PC-9 (cell line): ENCODE data around the gene NOP9. TPM values are rescaled to one million over a fixed set of nuclear protein-coding genes. Genes with fewer than 3 reads are reported as not detected.
A peak's percentile ranks its signal among the peaks of the same experiment; 100 is the strongest.

Source experiments
- BruUV-seq: library from RNA; stranded (reverse); fragments of 400-500 nt; replicated peaks from 2 replicates; lab custom pipeline; 2021; lab: Mats Ljungman, UMichigan
- CTCF ChIA-PET: fragments of 300-600 bp; sonication (Branson Sonifier 250); formaldehyde crosslinking; loops from one replicate; lab custom pipeline; 2022; ENCODE audit warnings: antibody characterized with exemption; lab: Charles Lee
- POLR2A ChIA-PET: fragments of 300-600 bp; sonication (Branson Sonifier 250); formaldehyde crosslinking; loops from one replicate; lab custom pipeline; 2022; ENCODE audit warnings: antibody characterized with exemption; ENCODE audit not compliant: unreplicated experiment; lab: Charles Lee
- DNase-seq, 2 experiments: peaks; one replicate each; pipeline versions ENCODE4 v3.0.0 to v3.0.0-alpha.2; 2015 to 2022; ENCODE audit warnings: mixed read lengths in 1 of 2
- H2AFZ ChIP-seq: fragments of 200-600 bp; sonication (generic); 2 replicates; pipeline ENCODE4 v1.8.1; 2017; ENCODE audit warnings: antibody characterized with exemption
- H3F3A ChIP-seq: fragments of 200-600 bp; sonication (generic); 2 replicates; pipeline ENCODE4 v1.8.1; 2017; ENCODE audit warnings: antibody characterized with exemption, mild to moderate bottlenecking, low read depth; ENCODE audit not compliant: insufficient read depth
- H3K27ac ChIP-seq: fragments of 200-600 bp; sonication (generic); 2 replicates; pipeline ENCODE4 v1.6.1; 2016; ENCODE audit warnings: mixed run types
- H3K27me3 ChIP-seq: fragments of 200-600 bp; sonication (generic); 2 replicates; pipeline ENCODE4 v1.6.1; 2016; ENCODE audit warnings: low read depth, mixed run types; ENCODE audit not compliant: insufficient read depth
- H3K36me3 ChIP-seq: fragments of 200-600 bp; sonication (generic); 2 replicates; pipeline ENCODE4 v1.6.1; 2016; ENCODE audit warnings: low read depth, mixed run types
- H3K4me1 ChIP-seq: fragments of 200-600 bp; sonication (generic); replicated peaks from 2 replicates; pipeline ENCODE4 v1.6.1; 2016; ENCODE audit warnings: mixed run types; ENCODE audit not compliant: insufficient read depth
- H3K4me2 ChIP-seq: fragments of 200-600 bp; sonication (generic); 2 replicates; pipeline ENCODE4 v1.6.1; 2017; ENCODE audit warnings: mixed run types
- H3K4me3 ChIP-seq: fragments of 200-600 bp; sonication (generic); 2 replicates; pipeline ENCODE4 v1.6.1; 2016; ENCODE audit warnings: mixed run types
- H3K79me2 ChIP-seq: fragments of 200-600 bp; sonication (generic); 2 replicates; pipeline ENCODE4 v1.6.1; 2017; ENCODE audit warnings: low read depth, mixed run types
- H3K9me2 ChIP-seq: fragments of 200-600 bp; sonication (generic); 2 replicates; pipeline ENCODE4 v1.8.1; 2017; ENCODE audit warnings: mild to moderate bottlenecking; ENCODE audit not compliant: insufficient read depth
- H3K9me3 ChIP-seq: fragments of 200-600 bp; sonication (generic); 2 replicates; pipeline ENCODE4 v1.8.1; 2016; ENCODE audit warnings: low read depth; ENCODE audit not compliant: insufficient read depth
- H4K20me1 ChIP-seq: fragments of 200-600 bp; sonication (generic); 2 replicates; pipeline ENCODE4 v1.8.1; 2017; ENCODE audit not compliant: insufficient read depth
- EZH2 ChIP-seq: fragments of 200-600 bp; sonication (generic); IDR thresholded peaks from 2 replicates; pipeline ENCODE4 v1.8.0; 2017; ENCODE audit warnings: antibody characterized with exemption, low read depth
- intact Hi-C: fragments of 100-400 bp; cut with micrococcal nuclease; formaldehyde crosslinking; loops from one replicate; pipeline ENCODE4 v1.10.0; 2022; ENCODE audit not compliant: unreplicated experiment
- total RNA-seq: library from RNA; stranded (reverse); gene quantifications from 2 replicates; pipeline ENCODE4 v1.2.3, GENCODE V29; 2021
- TF ChIP-seq, protein P1 (sequence below): fragments of 200-600 bp; sonication (generic); conservative IDR thresholded peaks from 2 replicates; pipeline ENCODE4 v1.6.1; 2017; ENCODE audit warnings: mixed run types, antibody characterized with exemption, mild to moderate bottlenecking, moderate library complexity

NOP9 gene
- total RNA-seq, 1 experiment from 2014 or later: 24.4 TPM

GRCh38 chr14:24304019-24304387, 4.4 kb downstream of the NOP9 start:
- Histone ChIP-seq H3F3A (no peaks in the 10 kb centered on the region), H3K27me3 (no peaks in the 10 kb centered on the region), H3K9me2 (no peaks in the 10 kb centered on the region), H3K27ac (no peak overlapping the region), H4K20me1 (no peaks in the 10 kb centered on the region), H3K36me3 (no peaks in the 10 kb centered on the region; the same call in 1 of the 2 replicates), H3K9me3 (no peaks in the 10 kb centered on the region), H3K4me3 (no peak overlapping the region), H3K79me2 (peaks cover 22% of the 10 kb centered on the region), H3K4me2 (no peak overlapping the region), H2AFZ (no peak overlapping the region), H3K4me1 (peaks cover 9% of the 10 kb centered on the region; the same call in 1 of the 2 replicates)
- no TSS peak for BruUV-seq
- CTCF ChIA-PET: no interaction called here
- POLR2A ChIA-PET: interaction anchor here (0.6 kb wide), 1 partner anchor 98 kb away, joined by 3 read pairs; no protein-coding TSS in a partner anchor
- intact Hi-C loops: no loop called here
- TF ChIP-seq, protein P1, sequence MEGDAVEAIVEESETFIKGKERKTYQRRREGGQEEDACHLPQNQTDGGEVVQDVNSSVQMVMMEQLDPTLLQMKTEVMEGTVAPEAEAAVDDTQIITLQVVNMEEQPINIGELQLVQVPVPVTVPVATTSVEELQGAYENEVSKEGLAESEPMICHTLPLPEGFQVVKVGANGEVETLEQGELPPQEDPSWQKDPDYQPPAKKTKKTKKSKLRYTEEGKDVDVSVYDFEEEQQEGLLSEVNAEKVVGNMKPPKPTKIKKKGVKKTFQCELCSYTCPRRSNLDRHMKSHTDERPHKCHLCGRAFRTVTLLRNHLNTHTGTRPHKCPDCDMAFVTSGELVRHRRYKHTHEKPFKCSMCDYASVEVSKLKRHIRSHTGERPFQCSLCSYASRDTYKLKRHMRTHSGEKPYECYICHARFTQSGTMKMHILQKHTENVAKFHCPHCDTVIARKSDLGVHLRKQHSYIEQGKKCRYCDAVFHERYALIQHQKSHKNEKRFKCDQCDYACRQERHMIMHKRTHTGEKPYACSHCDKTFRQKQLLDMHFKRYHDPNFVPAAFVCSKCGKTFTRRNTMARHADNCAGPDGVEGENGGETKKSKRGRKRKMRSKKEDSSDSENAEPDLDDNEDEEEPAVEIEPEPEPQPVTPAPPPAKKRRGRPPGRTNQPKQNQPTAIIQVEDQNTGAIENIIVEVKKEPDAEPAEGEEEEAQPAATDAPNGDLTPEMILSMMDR: no peak
- no peak for TF ChIP-seq EZH2
- DNase-seq: no peak

GRCh38 chr14:24307156-24307574, 7.5 kb downstream of the NOP9 start:
- ChIA-PET POLR2A (interaction anchor here (0.6 kb wide), 2 partner anchors 130 to 213 kb away, joined by 3 to 4 read pairs; partner anchors contain the start of gene PCK2), CTCF (interaction anchor here (0.5 to 1.1 kb wide), 3 partner anchors 60 to 212 kb away, joined by 3 to 21 read pairs (median 4); no protein-coding TSS in a partner anchor)
- no peak overlapping the region for H3K27ac ChIP-seq
- H3K36me3 ChIP-seq: no peaks in the 10 kb centered on the region; the same call in 1 of the 2 replicates
- H3K9me3 ChIP-seq: no peaks in the 10 kb centered on the region
- H4K20me1 ChIP-seq: no peaks in the 10 kb centered on the region
- BruUV-seq: no TSS peak
- H3K4me3 ChIP-seq: no peak overlapping the region
- TF ChIP-seq, protein P1: no peak
- no peak for TF ChIP-seq EZH2
- H3K4me1 ChIP-seq: no peaks in the 10 kb centered on the region
- no peaks in the 10 kb centered on the region for H3F3A ChIP-seq
- intact Hi-C loops: no loop called here
- H3K27me3 ChIP-seq: no peaks in the 10 kb centered on the region
- no peaks in the 10 kb centered on the region for H3K79me2 ChIP-seq
- no peaks in the 10 kb centered on the region for H3K9me2 ChIP-seq
- H3K4me2 ChIP-seq: no peak overlapping the region
- DNase-seq: no peak
- H2AFZ ChIP-seq: no peak overlapping the region

- intact Hi-C loops: no loop called here
- Histone ChIP-seq H4K20me1 (no peaks in the 10 kb centered on the region), H3K4me3 (no peak within 1 kb of the TSS), H3K9me2 (no peaks in the 10 kb centered on the region), H3K36me3 (no peaks in the 10 kb centered on the region; the same call in 1 of the 2 replicates), H3K79me2 (no peaks in the 10 kb centered on the region), H3F3A (no peaks in the 10 kb centered on the region), H2AFZ (no peak within 1 kb of the TSS), H3K4me1 (no peaks in the 10 kb centered on the region), H3K4me2 (no peak within 1 kb of the TSS), H3K27me3 (no peaks in the 10 kb centered on the region), H3K27ac (no peak within 1 kb of the TSS), H3K9me3 (no peaks in the 10 kb centered on the region)
- TF ChIP-seq EZH2: no peak
- TF ChIP-seq, protein P1: peak; percentile 80
- no TSS peak for BruUV-seq
- POLR2A ChIA-PET: interaction anchor here (0.6 to 0.7 kb wide), 3 partner anchors 28 to 134 kb away, joined by 5 to 25 read pairs (median 6); no protein-coding TSS in a partner anchor
- CTCF ChIA-PET: interaction anchor here (0.6 to 1.2 kb wide), 3 partner anchors 15 to 65 kb away, joined by 5 to 21 read pairs (median 7); partner anchors contain the start of gene TINF2
- DNase-seq: peak in 1 of 2 experiments; percentile 50
These were observed 8.1 kb downstream of the NOP9 start, which contains the start of gene CIDEB for GRCh38 chr14:24307575-24308341. Gene CIDEB (minus strand): TSS chr14:24307977. CDS start chr14:24307858, 119 bp downstream.
